Dedifferentiated amniotic fluid mesenchymal stem cell (primary cell): ENCODE data around the gene PDE11A.
"Not testable (repeated sequence)": the region's sequence is repeated elsewhere in the genome, so short reads cannot be mapped to it uniquely, and the experiment has no call there.

ENCODE experiments used
- DNase-seq: peaks from one replicate; pipeline ENCODE4 v3.0.0-alpha.2; 2016; ENCODE audit errors: extremely low spot score

Gene PDE11A

DNA sequence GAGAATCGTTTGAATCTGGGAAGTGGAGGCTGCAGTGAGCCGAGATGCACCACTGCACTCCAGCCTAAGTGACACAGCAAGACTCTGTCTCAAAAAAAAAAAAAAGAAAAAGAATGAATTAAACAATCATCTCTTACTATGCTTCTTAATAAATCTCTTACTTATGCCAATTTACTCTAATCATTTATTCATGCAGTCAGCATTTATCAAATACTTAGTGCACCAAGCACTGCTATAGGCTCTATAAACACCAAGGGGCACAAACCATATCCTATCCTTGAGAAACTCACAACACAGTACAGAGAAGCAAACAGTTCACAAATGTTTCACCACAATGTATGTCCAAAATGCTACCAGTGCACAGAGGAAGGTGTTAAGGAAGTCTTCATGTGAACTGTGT lies 189.4 kb downstream of the PDE11A start:
- no peak for DNase-seq

DNA sequence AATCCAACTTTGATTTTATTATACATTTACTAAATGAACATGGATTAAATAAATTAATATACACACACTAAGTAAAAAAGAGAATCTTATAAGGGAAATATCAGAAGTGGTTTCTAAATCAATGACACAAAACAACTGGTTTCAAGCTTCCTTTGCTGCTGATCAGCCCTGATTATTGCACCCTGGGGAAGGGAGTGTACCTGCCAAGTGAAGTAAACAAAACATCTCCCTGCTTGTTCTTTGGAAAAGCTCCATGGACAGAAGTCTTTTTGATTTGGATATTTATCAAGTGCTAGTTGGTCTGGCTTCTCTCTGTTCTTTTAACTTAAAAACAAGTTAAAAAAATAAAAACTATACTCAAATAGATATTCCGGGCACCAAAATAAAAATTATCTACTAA lies 190.1 kb downstream of the PDE11A start:
- no peak for DNase-seq

DNA sequence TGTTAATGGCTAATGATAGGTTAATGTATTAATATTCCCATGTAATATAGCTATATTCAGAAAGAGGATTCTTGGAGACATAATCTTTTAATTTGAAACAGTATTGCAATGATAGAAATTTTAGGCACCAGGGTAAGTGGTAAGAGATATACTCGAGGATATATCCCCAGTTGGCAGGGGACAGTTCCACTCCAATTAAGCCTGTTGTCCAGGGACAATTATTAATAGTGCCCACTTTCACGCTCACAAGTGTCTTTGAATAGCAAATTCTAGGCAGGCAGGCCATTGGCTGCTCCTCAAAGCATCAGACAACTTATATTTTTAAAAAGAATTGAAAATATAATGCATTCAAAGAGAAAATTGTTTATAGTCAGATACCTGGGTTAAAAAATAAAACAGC lies 190.7 kb downstream of the PDE11A start:
- DNase-seq = no peak

DNA sequence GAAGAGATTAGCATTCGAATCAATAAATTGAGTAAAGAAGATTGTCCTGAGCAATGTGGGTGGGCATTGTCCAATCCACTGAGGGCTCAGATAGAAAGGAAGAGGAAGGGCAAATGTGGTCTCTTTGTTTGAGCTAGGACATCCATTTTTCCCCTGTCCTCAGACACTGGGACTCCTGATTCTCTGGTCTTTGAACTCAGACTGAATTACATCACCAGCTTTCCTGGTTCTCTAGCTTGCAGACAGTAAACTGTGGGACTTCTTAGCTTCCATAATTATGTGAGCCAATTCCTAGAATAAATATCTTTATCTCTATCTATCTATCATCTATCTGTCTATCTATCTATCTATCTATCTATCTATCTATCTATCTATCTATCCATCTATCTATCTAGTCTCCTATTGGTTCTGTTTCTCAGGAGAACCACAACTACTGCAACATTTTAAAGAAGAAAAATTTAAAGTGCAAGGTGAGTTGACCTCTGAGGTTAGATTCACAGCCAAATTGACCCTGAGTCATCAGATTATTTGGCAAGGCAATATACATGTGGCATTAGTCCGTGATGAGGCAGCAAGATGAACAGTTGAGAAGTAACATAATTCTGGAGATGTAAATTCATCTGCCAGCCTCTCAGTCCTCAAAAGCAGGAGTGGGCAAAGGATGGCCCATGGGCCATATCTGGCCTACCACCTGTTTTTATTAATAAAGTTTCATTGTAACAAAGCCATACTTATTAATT lies 191.4 kb downstream of the PDE11A start:
- no peak for DNase-seq

DNA sequence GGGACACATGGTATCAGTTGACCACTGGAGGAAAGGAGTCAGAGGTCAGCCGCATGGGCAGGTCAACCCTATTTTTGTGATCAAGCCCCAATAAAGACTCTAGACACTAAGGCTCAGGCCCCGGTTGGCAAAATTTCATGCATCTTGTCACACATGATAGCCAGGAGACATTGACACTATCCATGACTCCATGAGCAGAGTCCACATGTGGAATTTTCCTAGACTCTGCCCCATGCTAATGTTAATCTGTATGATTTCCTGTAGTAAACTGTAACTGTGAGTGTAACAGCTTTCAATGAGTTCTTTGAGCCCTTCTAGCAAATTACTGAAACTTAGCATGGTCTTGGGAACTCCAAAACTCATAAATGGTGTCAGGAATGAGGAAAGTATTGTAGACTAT lies 192.3 kb downstream of the PDE11A start:
- DNase-seq = no peak

DNA sequence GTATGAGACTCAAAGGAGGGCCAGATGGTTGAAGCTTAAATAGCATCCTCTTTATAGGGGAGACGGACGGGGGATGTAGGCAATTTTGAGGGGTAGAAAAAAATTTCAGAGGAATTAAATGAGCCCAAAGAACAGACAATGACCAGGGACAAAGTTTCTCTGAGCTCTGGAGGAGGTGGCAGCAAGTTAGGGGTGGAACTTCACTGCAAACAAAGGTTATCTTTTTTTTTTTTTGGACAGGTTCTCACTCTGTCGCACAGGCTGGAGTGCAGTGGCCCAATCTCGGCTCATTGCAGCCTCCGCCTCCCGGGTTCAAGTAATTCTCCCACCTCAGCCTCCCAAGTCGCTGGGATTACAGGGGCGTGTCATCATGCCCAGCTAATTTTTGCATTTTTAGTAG lies 195.6 kb downstream of the PDE11A start:
- DNase-seq = no peak

DNA sequence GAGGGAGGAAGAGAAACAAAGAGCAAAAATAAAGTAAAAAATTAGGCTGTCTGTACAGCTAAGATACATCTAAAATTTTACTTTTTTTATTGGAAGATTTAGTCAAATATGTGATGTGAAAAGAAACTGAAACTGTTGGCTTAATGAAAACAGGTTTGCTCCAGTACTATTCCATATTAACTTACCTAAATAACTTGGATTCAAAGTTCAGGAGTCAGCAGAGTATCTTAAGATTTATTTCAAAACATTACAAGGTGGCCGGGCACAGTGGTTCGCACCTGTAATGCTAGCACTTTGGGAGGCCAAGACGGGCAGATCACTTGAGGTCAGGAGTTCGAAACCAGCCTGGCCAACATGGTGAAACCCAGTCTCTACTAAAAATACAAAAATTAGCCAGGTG lies 197.9 kb downstream of the PDE11A start:
- no peak for DNase-seq

DNA sequence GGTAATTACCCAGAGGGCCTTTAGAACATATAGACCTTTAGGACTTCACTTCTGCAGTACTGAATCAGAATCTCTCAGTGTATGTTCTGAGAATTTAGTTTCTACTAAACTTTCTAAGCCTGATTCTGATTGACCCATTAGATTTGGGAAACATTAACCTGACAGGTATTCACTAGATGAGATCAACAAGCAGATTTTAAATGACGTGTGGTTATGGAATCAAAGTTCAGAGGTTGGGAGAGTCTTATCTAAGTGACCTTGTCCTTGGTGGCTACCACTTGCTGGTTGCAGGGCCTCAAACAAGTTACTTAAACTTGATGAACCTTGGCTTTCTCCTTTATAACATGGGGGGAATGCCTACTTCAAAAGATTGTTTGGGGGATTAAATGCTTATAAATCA lies 198.7 kb downstream of the PDE11A start:
- no peak for DNase-seq

DNA sequence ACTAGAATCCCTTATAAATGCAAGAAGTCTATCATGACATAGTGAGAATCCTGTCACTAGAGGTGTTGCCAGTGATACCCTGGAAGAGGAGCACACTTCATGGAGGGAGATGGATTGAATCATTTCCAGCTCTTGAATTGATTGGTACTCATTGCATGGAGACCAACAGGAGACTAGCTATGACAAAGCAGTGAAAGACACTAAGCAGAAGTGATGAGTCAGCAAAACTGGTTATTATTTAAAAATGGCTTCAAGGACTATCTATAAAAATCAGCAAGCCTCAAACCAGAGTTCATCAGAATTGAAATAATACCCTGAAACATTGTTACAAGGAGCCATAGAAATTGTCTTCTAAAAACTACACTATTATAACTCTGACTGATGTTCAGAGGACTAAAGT lies 200.3 kb downstream of the PDE11A start:
- no peak for DNase-seq

DNA sequence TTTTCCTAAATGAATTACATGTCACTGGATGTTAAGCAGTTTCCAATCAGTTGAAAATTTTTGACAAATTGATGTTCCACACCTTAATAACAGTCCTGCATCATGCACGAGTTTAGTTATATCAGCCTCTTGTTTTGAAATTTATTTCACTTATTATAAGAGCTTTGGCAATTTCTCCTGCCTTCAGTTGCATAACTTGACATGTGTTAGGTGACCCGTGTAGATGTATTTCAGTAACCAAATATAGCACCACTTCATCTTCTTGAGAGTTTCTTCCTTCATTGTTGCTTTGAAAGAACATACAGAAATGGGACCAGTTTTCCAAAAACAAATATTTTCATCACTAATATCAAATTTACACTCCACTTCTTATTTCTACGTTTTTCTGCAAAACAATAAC lies 202.7 kb downstream of the PDE11A start:
- no peak for DNase-seq

DNA sequence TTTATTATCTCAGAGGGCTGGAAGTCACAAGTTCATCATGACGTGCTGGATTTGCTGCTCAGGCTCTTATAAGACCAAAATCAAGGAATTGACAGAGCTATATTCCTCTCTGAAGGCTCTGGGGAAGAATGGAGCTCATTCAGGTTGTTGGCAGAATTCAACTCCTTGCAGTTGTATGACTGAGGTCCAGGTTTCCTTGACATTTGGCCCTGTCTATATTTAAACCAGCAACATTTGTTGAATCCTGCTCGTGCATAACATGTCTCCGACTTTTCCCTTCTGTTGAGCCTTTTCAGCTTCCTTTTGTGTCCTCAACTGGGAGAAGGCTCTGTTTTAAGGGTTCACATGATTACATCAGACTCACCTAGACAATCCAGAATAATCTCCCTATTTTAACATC lies 203.4 kb downstream of the PDE11A start:
- no peak for DNase-seq

DNA sequence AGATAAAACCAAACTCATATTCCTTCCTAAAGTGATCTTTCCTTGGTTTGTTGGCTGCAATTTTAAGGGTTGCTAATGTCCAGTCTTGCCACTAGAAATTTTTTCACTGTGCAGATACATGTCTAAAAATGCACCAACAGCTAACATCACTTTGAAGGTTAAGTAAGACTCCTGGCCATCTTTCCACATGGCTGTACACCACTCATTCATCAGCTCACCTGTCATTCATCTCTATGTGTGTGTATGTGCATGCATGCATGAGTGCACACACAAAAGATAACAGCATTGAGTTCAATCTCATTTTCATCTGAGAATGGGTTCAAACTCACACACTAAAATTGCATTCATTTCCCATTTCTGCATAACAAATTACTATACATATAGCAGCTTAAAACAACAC lies 203.8 kb downstream of the PDE11A start:
- no peak for DNase-seq

DNA sequence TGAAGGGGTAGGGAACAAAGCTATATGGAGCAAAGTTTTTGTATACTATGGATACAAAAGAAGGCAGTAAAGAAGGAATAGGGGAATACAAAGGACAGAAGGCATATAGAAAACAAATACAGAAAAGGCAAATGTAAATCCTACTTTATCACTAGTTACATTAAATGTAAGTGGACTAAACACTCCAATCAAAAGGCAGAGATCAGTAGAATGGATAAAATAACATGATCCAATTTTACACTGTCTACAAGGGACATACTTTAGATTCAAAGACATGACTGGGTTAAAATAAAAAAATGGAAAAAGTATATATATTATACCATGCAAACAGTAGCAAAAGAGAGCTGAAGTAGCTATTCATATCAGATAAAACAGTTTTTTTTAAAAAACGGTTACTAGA lies 215.0 kb downstream of the PDE11A start:
- DNase-seq = no peak

DNA sequence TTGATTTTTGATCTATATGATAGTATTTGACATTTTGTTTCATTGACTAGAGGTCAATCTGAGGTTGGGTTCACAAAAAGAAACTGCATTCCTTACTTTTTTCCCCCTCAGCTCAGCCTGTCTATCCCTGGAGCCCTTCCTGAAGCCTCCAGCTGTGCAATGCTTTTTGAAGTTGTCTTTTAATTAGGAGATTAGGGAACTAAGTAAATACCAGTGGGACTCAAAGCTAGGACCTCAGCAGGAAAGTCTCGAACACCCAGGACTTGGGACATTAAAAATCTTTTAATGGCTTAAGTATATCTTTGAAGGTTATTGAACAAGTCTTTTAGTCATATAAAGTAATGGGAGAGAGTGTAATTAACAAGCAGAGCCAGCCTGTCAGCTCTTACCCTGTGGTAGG lies 220.2 kb downstream of the PDE11A start:
- no peak for DNase-seq

DNA sequence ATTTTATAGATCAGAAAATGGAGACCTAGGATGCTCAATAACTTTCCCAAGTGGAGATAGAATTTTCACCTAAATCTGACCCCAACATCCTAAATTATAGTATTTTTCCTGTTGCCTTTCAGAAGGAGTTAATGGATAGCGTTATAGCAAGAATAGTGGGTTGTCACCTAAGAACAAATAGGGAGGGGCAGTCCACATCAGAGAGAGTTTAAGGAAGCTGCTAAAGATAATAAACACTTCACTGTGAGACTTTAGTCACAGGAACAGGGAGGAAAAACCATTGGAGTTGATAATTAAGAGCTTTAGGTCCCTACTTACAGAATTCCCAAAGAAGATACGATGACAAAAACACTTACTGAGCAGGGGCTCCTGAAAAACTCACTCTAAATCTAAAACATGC lies 229.4 kb downstream of the PDE11A start:
- DNase-seq = no peak

DNA sequence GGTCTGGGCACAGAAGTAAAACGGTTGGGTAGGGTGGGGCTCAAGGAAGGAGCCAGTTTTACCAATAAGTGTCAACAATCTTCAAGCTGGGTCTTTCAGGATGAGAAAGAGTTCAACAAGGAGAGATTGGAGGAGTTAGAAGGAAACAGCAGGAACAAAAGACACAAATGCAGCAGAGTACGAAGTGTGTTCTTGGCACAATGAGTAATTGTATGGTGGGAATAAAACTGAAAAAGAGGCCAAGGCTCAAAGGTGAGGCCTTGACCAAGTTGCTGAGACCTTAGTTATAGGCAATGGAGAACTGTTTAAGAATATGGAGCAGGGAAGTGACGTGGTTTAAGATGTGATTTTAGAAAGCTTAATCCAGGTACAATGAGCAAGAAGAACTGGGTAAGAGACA lies 230.3 kb downstream of the PDE11A start:
- no peak for DNase-seq

DNA sequence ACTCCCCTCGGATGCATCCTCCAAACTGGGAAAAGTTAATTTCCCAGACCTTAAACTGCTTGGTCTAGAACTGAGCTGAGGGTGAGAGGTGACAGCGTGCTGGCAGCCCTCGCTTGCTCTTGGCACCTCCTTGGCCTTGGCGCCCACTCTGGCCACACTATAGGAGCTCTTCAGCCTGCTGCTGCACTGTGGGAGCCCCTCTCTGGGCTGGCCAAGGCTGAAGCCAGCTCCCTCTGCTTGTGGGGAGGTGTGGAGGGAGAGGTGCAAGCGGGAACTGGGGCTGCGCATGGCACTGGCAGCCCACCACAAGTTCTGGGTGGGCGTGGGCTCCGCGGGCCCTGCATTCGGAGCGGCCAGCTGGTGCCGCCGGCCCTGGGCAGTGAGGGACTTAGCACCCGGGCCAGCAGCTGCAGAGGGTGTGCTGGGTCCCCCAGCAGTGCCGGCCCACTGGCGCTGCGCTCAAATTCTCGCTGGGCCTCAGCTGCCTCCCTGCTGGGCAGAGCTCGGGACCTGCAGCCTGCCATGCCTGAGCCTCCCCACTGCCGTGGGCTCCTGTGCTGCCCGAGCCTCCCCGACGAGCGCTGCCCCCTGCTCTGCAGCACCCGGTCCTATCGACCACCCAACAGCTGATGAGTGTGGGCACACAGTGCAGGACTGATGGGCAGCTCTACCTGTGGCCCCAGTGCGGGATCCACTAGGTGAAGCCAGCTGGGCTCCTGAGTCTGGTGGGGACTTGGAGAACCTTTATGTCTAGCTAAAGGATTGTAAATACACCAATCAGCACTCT lies 237.0 kb downstream of the PDE11A start:
- not testable (repeated sequence) for DNase-seq

DNA sequence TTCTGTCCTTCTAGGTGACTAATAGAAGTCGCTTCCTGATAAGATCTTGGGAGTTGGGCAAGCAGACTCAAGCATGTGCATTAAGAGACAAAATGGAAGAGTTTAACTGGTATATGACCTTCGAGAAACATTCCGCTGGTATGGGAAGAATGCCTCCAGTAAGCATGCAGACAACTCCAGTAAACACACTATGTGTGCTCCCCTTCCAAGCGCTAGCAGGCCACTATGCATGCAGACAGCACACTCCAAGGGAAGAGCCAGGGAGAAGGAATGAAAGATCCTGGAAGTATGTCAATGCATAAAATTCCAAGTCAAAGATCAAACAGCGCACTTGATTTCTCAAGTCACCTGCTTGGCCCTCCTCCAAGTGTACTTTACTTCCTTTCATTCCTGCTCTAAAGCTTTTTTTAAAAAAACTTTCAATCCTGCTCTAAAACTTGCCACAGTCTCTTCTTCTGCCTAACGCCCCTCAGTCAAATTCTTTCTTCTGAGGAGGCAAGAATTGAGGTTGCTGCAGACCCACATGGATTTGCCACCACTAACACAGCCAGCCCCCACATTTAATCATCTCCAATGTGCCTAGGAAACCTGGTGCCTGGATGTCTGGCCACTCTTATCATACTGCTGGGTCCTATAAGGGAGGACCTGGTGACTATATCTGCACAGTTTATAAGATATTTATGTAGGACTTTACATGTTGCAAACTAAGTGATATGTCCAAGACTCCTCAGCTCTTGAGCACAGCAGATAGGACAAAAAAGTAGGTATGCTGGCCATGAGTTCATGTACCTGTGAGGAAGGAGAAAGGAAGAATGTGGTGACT lies 239.8 kb downstream of the PDE11A start:
- no peak for DNase-seq

DNA sequence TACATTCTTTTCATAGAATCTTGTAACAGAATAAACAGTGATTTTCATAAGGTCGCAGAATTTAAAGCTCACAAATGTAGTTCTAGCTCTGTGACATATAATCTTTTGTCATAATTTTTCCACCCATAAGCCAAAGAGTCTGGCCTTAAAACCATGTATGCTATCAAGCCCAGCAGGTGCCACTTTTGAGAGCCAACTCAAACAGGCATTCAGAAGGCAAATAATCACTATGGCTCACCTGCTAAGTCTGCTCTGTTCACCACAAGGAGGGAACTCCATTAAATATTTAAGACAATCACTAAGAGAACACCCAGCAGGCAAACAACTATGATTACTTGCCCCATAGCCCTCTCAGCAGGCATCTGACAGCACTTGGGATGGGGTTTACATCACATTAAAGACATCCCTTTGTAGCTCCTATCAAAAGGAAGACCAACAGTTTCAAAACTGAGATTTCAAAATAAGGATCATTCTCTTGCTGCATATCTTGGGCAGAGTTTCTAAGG lies 241.6 kb downstream of the PDE11A start:
- no peak for DNase-seq

DNA sequence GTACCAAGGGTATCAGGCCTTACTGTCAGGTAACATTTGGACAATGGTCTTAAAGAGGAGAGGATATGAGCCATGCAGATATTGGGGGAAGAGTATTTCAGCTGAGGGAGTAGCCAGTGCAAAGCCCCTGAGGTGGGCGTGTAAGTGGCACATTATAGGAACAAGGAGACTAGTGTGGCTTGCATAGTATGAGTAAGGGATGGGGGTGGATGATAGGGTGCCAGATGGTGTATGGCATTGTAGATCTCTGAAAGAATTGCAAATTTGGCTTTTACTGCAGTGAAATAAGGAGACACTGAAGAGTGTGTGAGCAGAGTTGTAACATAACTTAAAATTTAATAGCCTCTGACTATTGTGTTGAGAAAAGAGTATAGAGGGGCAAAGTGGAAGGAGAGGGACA lies 244.0 kb downstream of the PDE11A start:
- DNase-seq = no peak

DNA sequence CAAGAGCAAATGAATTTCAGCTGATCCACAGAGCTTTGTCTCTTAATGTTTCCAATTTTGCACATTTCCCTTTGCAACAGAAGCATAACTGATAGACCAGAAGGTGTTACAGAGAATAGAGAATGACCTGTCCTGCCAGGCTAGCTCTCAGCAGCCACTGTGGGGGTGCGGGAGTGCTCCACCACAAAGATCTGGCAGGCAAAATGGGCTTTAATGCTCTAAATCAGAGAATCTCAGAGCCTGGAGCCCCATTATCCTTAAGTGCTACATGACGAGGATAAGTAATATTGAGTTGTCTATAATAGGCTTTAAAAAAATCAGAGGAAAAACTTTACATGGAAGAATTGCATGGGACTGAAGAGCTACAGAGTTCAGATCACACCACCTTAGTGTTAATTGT lies 245.7 kb downstream of the PDE11A start:
- no peak for DNase-seq

DNA sequence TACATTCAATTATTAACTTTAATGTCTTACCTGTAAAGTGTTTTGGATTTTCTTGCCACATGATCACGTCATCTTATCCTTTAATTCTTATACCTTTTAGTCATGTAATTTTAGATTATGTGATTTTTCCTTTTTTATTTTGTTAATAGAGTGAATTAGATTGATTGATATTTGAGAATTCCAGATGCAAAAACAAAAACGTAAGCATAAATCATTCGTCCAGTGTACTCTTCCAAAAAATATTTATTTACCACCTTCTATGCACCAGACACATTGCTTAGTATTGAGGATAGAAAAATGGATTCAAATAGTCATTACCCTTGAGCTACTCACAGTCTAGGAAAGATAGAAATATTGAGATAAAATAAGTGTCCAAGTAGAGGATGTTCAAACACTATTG lies 249.6 kb downstream of the PDE11A start:
- DNase-seq = no peak

DNA sequence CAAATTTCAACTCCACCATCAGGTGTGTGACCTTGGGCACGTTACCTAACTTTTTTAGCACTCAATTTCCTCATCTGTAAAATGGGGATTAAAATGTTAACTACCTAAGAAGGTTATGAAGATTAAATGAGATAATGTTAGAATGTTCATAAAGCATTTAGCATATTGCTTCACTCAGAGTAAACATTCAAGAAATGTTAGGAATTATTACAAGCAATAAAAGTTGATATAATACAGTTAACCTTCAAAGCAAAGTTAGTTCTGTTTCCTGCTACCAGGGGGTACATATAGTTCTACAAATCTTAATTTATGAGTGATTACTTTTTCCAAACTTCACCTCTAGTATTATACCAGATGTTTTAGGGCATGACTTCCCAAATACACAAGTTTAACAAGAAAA lies 254.2 kb downstream of the PDE11A start:
- DNase-seq = no peak
